RWPE2 (cell line): ENCODE measurements around the gene DNAJC13.

Experiments
- ATAC-seq: fragments of 200-7000 bp; cut with Tn5 transposase; 3 replicates; pipeline ENCODE4 v1.9.1; 2021; ENCODE audit warnings: low read depth
- DNase-seq: peaks from one replicate; pipeline ENCODE4 v3.0.0-alpha.2; 2020; ENCODE audit warnings: low spot score
- H3K27ac ChIP-seq: fragments of 450-650 bp; 2 replicates; pipeline ENCODE4 v1.5.1; 2017; ENCODE audit warnings: mild to moderate bottlenecking; ENCODE audit not compliant: poor library complexity, severe bottlenecking
- H3K27me3 ChIP-seq: fragments of 250-450 bp; sonication (Bioruptor Pico); 2 replicates; pipeline ENCODE4 v1.5.1; 2021; ENCODE audit warnings: mild to moderate bottlenecking, moderate library complexity; ENCODE audit not compliant: insufficient read depth, poor library complexity, severe bottlenecking
- H3K36me3 ChIP-seq: fragments of 250-450 bp; sonication (Bioruptor Pico); 2 replicates; pipeline ENCODE4 v1.5.1; 2020; ENCODE audit warnings: low read depth, mild to moderate bottlenecking, moderate library complexity
- H3K4me1 ChIP-seq: fragments of 250-450 bp; sonication (Bioruptor Pico); 2 replicates; pipeline ENCODE4 v1.5.1; 2021; ENCODE audit warnings: mild to moderate bottlenecking, moderate library complexity; ENCODE audit not compliant: insufficient read depth, poor library complexity, severe bottlenecking
- H3K4me3 ChIP-seq: fragments of 250-450 bp; sonication (Bioruptor Pico); 2 replicates; pipeline ENCODE4 v1.5.1; 2021; ENCODE audit warnings: mild to moderate bottlenecking, moderate library complexity; ENCODE audit not compliant: severe bottlenecking
- H3K9me3 ChIP-seq: fragments of 250-450 bp; sonication (Bioruptor Pico); 2 replicates; pipeline ENCODE4 v1.5.1; 2021; ENCODE audit warnings: mild to moderate bottlenecking, moderate library complexity; ENCODE audit not compliant: severe bottlenecking
- CTCF ChIP-seq: fragments of 450-650 bp; IDR thresholded peaks from one replicate; pipeline ENCODE4 v1.5.1; 2017; ENCODE audit warnings: mild to moderate bottlenecking, moderate library complexity; ENCODE audit not compliant: poor library complexity, severe bottlenecking

Gene DNAJC13

GRCh38 chr3:132543011-132543739, 125.9 kb downstream of the DNAJC13 start:
- H3K27ac ChIP-seq, result peak overlapping the region; percentile 79
- no peaks in the 10 kb centered on the region for H3K9me3 ChIP-seq
- no peak for DNase-seq
- H3K4me1 ChIP-seq, result peaks cover 13% of the 10 kb centered on the region
- H3K36me3 ChIP-seq, result peaks cover 16% of the 10 kb centered on the region
- ATAC-seq, result peak; percentile 88
- H3K27me3 ChIP-seq, result no peaks in the 10 kb centered on the region
- TF ChIP-seq CTCF, result no peak
- no peak overlapping the region for H3K4me3 ChIP-seq

DNA sequence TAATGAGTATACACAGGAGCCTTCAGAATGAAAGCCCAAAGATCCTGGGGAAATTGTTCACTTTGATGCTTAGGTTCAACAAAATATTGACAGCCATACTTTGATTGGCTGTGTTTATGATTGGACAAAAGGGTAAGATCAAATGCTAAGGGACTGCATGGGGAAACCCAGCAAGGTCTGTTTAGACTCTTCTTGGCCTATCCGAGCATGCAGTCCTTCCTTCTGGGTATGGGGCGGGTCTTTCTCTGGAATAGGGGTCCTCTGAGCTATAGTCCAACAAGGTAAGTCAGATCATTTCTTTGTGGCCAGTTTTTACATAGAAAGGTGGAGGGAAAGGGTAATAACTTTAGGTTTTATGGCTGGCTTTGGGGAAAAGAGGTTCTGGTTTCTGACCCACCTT, 126.8 kb downstream of the DNAJC13 start:
- no peak for TF ChIP-seq CTCF
- no peak for DNase-seq
- no peaks in the 10 kb centered on the region for H3K27me3 ChIP-seq
- H3K4me1 ChIP-seq, result peaks cover 13% of the 10 kb centered on the region
- no peaks in the 10 kb centered on the region for H3K9me3 ChIP-seq
- peak overlapping the region; percentile 79 for H3K27ac ChIP-seq
- H3K4me3 ChIP-seq, result no peak overlapping the region
- peaks cover 6% of the 10 kb centered on the region for H3K36me3 ChIP-seq
- ATAC-seq, result no peak

DNA sequence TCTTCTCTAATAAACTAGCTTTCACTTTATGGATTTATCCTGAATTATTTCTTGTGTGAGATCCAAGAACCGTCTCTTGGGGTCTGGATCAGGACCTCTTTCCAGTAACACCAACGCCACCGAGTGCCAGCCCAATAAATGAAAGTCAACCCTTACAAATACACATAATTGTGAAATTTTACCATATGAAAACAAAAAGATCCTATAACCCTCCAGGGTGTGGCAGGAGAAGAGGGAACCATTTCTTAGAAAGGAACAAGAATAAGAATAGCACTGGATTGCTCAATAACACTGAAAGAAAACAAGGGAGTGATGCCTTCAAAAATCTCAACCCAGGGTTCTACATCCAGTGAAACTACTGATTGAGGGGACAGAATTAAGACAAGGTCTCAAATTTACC, 128.2 kb downstream of the DNAJC13 start:
- Histone ChIP-seq H3K9me3 (no peaks in the 10 kb centered on the region), H3K4me3 (no peak overlapping the region), H3K27me3 (no peaks in the 10 kb centered on the region), H3K4me1 (peaks cover 22% of the 10 kb centered on the region), H3K36me3 (no peaks in the 10 kb centered on the region), H3K27ac (no peak overlapping the region)
- ATAC-seq (no peak), DNase-seq (no peak)
- no peak for TF ChIP-seq CTCF

DNA sequence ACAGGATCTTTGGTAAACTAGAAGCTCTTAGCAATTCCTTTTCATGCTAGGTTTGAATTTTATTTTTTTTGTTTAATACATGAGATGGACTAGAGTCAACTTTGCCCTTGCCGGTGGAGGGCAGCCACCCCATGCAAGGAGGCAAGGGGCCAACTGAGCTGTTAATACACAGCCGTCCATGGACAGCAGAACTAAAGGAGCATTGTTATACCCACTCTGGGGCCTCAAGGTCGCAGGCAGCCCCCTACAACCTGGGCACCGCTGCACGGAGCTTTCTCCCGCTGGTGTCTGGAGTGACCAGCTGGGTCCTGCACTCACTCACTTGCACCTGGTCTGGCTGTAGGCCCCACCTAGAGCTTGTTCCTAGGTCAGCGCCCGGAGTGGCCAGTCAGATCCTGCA, 131.9 kb downstream of the DNAJC13 start:
- H3K36me3 ChIP-seq, result no peaks in the 10 kb centered on the region
- no peaks in the 10 kb centered on the region for H3K27me3 ChIP-seq
- peaks cover 9% of the 10 kb centered on the region for H3K4me1 ChIP-seq
- H3K27ac ChIP-seq, result no peak overlapping the region
- TF ChIP-seq CTCF, result no peak
- no peak for DNase-seq
- H3K9me3 ChIP-seq, result no peaks in the 10 kb centered on the region
- H3K4me3 ChIP-seq, result no peak overlapping the region
- no peak for ATAC-seq

DNA sequence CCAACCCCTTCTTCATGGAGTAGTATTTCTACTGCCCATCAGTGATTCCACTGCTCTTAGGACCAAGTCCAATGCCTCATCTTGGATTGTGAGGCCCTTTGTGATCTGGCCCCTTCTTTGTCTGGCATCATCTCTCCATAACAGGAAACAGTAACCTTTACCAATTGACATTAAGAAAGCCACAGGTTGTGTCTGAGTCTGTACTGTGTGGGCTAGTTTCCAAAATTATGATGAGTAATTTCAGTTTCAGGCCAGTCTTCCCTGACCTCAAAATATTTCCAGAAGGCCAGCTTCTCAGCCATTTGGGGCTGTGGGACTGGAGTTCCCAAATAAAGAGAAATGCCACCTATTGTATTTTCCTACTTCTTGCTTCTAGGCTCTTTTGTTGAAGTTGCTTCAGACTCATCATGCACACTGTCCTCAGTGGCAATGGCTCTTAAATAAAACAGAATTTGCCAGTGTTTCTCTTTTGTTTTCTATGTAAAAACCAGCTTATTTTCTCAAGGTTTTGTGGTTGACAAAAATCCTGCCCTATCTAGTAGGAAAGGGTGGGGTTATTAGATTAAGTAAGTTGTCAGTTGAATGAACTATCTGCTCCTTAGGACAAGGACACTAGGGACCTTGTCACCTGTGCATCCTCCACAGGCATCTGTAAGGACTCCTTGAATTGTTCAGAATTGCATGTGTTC, 132.7 kb downstream of the DNAJC13 start:
- TF ChIP-seq CTCF, result no peak
- H3K27ac ChIP-seq, result no peak overlapping the region
- H3K27me3 ChIP-seq, result no peaks in the 10 kb centered on the region
- no peaks in the 10 kb centered on the region for H3K9me3 ChIP-seq
- DNase-seq (no peak), ATAC-seq (peak; percentile 84)
- H3K4me1 ChIP-seq, result peaks cover 9% of the 10 kb centered on the region
- no peak overlapping the region for H3K4me3 ChIP-seq
- no peaks in the 10 kb centered on the region for H3K36me3 ChIP-seq
